HG03457 (cell line): ENCODE data around the gene TTC6.

Experiments used
- ATAC-seq: cut with Tn5 transposase; IDR thresholded peaks from one replicate; pipeline ENCODE4 v1.9.1; 2021; ENCODE audit warnings: moderate number of reproducible peaks; ENCODE audit not compliant: unreplicated experiment

TTC6 gene

DNA sequence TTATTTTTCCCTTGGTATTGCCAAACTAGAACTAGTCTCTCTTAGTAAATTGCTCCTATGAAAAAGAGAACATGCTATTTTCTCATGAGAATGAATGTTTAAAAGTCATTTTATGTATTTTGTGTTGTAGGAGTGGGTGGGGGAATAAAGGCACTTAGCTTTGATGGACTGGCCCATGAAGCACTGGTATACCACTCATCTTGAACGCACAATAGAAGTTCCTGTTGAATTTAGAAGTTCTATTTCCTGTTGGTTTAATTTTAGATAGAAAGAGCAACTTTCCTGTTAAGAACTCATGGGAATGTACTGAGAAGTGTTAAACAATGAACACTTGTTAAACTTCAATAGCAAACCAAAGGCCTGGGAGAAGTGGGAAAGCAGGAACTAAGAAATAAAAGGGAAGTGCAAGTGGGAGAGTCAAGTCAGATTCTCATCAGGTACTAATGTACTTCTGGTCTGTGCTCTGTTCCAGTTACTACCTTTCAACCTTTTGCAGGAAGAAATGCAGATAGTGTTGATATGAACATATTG, 23.1 kb downstream of the TTC6 start:
- ATAC-seq = no peak

DNA sequence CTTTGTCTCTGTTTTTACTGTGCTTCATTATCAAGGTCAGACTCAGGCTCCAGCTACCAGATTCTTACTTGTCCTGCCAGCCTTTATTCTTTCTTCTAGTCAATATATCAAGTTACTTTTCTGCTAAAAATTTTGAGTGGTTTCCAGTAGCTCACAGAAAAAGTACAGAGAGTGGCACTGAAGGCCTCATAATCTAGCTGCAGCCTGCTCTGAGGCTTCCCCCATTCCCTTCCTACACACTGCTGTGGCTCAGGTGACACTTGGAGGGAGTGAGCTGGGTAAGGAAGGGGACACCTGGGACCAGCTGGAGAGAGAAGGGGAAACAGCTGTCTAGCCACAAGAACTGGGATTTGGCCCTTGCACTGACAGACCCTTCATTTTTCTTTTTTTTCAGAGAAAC, 25.4 kb downstream of the TTC6 start:
- no peak for ATAC-seq

DNA sequence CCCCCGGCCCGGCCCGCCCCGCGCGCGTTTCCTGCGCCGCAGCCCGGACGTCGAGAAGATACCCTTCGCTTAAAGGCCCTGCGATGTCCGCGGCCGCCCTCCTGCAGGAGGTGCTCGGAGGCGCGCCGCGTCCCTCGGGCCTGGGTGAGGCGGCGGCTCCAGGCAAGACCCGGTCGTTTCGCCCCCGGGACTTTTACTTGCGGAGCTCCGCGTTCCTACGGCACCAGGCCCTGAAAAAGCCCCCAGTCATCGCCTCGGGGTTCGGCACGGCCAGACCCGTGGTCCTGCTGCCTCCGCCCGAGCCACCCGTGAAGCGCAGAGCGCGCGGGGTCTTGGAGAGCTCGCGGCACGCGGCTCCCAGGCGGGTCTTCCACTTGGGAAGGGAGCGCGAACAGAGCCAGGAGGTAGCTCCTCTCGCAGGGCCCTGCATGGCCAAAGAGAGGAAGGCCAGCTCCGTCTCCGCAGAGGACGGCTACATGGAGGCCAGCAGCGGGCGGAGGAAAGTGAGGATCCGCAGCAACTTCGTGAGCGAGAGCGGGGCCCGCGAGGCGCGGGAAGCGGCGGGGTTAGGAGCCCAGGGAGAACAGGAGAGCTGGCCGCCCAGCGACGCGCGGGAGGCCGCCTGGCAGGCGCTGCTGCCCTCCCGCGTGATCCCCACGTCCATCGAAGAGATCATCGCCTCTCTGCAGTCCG, 26.9 kb downstream of the TTC6 start:
- no peak for ATAC-seq

DNA sequence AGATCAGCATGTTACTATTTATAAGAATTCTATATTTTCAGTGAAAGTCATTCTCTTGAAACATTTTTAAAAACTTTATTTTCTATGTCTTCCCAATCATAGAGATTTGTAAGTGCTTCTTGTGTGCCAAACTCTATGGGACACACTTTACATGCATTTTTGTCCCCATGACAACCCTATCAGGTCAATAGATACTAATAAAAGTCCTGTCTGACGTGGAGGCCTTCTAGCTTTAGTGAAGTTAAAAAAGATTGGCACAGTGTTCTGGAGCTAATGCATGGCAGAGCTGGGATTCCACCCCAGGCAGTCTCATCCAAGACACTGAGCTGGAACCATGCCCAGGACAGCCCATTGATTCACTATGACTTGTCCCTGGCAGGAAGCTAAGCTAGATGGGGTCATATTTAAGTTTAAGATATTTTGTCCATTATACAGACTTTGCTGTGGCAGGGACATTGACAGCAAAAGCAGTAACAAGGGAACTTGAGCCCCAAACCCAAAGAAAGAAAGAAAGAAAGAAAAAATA, 28.1 kb downstream of the TTC6 start:
- ATAC-seq = no peak

DNA sequence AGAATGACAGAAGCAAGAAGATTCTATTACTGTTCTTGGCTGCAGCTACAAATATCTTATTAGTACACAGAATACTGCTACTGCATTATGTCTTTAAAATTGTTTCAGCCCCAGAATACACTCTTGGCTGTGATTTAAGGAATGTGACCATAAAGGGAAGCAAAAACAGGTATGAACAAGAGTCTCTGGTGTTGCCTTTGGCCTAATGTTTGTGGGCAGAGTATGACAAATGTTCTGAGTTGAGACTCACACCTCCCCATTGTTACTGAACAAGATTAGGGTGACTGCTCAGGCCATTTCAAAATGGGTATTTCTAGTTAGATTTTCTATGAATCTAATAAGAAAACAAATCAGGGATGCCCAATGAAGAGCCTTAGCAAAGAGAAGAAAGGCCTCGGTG, 28.5 kb downstream of the TTC6 start:
- ATAC-seq = no peak

DNA sequence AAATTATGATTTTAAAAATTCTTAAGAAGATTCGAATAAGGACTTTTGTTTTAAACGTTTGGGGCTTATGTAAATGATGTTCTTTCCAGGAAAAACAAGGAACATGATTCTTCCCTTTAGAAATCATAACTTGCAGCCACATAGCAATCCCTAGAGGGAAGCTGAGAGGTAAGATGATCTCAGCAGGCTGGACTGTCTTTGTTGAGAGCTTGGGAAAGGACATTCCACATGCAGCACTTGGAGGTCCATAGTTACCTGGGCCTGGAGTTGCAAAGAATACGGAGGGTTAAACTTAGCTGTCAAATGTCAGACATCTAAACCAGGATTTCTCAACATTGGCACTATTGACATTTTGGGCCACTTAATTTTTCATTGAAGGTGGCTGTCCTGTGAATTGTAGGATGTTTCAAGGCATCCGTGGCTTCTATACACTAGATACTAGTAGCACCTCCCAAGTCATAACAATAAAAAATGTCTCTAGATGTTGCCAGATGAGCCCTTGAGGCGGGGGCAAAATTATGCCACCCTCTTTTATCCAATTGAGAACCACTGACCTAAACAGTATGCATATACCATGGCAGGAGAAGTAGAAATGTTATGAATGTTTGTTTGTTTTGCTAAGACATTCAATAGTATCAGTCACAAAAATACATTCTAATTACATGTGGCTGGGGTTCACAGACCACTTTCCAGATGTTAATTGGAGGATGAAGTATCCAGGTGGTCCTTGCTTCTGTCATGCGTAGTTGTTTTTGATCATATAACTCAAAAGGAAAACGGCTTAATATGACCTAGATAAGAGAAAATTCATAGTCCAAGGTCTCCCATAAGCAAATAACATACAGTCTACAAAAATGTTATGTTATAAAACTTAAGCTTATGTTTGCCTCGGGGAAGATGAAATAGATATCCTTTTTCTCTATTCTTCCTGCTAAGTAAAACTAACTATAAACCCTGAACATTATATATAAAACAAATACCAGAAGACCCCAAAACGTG, 30.5 kb downstream of the TTC6 start:
- no peak for ATAC-seq

DNA sequence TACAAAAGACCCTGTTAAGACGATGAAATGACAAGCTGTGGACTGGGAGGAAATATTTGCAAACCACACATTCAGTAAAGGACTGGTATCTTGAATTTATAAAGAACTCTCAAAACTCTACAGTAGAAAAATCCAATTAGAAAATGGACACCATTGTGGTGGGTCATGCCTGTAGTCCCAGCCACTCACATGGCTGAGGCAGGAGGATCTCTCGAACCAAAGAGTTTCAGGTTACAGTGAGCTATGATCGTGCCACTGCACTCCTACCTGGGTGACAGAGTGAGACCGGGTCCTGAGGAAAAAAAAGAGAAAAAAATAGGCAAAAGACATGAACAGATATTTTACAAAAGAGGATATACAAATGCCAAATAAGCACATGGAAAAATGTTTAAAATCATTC, 41.9 kb downstream of the TTC6 start:
- no peak for ATAC-seq

DNA sequence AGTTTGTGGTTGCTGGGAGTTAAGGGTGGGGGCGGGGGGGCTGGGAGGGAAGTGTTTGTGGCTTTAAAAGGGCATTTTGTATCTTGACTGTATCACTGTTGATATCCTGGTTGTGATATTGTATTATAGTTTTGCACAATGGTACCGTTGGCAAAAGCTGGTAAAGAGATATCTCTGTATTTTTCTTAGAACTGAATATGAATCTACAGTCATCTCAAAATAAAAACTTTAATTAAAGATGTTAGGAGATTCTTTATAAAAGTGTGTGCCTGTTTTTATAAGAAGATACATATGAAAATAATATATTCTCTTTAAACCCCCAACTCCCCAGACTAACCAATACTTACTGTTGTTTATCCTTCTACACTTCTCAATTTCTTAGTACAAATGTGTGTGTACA, 43.2 kb downstream of the TTC6 start:
- no peak for ATAC-seq

DNA sequence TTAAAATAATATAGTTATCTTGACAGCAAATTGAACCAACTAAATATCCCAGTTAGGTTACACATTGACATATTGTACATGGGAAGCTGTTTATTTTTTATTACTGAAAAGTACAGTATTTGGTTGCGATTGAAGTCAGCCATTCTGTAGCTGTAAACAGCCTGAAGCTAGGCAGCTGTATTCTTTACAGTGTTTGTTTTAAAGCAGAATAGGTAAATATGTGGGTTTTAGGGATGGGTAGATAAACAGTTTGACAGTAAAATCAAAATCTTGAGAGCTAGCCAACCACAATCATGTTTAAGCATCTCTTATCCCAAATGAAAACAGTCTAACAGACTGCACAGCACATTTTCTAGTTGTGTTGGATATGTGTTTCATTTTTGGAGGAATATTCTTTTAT, 45.7 kb downstream of the TTC6 start:
- no peak for ATAC-seq

DNA sequence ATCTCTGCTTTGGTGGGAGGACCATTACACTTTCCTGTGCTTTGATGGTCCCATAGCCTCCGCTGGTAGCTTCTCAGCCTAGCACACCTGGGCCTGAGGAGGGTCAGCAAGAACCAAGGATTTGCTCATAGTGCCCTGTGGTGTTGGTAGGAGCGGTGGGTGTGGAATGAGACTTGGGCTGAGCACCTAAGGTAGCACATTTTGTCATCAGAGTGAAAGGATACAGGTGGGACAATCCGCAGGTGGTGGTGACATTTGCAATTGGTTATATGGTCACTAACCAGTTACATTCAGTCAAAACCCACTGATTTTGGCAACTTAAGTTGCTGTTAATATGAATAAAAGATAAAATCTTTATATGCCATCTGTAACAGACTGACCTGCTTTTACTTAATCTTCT, 46.7 kb downstream of the TTC6 start:
- no peak for ATAC-seq

DNA sequence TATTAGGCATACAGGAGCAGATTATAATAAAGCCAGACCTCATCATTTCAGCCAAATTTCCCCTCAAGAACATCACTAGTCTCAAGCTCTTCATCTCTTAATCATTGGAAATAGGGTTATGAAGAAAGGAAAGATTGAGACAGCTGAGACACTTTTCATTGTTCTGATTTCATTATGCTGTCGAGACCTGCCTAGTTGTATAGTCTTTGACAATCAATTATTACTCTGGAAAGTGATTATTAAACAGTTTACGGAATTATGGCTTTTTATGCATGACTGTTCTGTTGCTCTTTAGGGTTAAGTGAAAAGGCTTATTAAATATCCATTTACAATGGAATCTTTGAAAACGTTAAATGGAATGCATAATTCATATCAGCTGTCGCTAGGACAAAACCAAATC, 48.3 kb downstream of the TTC6 start:
- no peak for ATAC-seq
